HG03521 (cell line): ENCODE measurements around the gene SLC6A12.

Source experiments
- ATAC-seq: cut with Tn5 transposase; IDR thresholded peaks from one replicate; pipeline ENCODE4 v1.9.1; 2021; ENCODE audit warnings: mild to moderate bottlenecking, moderate library complexity; ENCODE audit not compliant: unreplicated experiment

SLC6A12 gene

GRCh38 chr12:214003-214741 lies at the start of gene SLC6A12:
Gene SLC6A12, minus strand, starts transcription at chr12:214157. Its CDS starts 4,171 bp downstream, at chr12:209986.
- no peak for ATAC-seq

DNA sequence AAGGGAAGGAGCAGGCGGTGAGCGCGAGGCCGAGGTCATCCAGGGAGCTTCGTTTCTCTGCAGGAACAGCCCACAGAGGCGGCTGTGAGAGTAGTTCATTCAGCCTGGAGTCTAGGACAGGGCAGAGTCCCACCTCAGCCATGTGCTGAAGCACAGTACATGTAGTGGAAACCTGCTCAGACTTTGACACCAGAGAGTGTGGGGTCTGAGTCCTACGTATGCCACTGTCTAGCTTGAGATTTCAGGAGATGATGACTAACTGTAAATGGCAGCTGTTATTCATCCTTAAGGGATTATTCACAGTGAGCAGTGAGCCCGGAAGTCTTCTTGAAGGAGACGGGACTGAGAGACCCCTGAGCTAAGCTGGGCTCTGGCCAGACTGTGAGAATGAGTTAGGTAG lies 49.6 kb upstream of the SLC6A12 start:
- ATAC-seq, result no peak

DNA sequence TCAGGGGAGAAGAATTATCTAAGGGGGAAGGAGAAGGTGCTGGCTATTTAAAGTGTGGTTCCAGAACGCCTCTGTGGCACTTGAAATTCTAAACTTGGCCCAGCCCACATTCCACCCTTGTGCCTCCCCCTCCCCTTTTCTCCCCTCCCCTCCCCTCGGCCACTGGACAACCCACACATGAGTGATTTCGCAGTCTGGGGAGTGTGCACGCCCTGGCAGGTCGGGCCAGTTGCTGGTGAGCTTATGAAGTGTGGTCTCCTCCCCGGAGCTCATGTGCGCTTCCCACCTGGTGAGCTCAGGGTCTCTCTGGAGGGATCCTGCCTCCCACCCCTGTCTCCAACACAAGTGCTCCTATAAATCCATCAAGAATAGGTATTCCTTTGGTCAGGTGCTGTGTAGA lies 48.9 kb upstream of the SLC6A12 start, which contains the start of gene SLC6A13:
Gene SLC6A13 (minus strand): TSS at position 20 of the 400 bp plus-strand sequence. CDS start 2,784 bp downstream, outside the sequence.
- no peak for ATAC-seq

DNA sequence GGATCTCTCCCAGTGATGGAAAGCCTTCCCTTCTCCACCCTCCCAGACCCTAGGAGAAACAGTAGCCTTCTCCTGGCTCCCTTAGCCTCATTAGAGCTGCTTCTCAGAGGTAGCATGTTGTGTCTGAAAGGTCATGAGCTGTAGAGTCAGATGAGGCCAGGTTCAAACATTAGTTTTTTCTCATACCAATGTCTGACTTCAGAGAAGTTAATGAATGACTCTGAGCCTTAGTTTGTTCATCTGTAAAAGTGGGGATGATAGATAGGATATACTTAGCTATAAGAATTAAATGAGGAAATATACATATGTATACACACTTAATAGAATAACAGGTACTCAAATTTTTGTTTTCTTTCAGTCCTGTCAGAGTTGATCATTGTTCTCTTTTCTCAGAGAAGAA lies 48.2 kb upstream of the SLC6A12 start:
- ATAC-seq, result no peak

DNA sequence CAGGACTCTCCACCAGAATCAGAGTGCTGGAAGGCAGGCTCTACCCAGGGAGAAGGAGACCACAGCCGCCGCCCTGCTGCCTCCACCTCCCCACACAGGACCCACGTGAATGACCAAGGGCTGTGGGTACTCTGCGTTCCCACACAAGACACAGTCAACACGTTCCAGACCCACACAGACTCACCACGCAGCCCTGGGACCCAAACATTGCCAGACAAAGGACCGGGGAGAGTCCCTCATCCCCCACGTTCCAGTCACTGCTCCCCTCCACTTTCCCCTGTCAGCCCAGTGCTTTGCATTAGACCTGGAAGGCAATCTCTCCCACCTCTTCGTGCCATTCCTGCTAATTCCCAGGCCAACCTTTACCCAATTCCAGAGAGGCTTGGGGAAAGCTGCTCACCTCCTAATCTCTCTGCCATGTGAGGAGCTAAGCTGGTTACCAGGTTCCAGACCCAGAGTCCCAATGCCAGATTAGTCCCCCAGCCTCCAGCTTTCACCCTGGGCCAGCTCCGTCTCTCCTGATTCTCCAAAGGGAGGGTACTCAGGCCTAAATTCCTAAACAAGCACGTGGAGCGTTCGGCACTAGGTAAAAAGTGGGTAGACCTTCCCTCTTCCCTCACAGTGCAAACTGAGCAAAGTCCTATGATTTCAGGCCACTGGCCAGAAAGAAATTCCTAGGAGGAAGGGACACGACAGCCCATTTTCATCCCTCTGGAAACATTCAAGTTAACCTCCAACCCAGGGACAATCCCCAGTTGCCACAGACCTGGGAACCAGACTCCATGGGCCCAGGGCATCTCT lies 43.8 kb upstream of the SLC6A12 start:
- ATAC-seq, result no peak

DNA sequence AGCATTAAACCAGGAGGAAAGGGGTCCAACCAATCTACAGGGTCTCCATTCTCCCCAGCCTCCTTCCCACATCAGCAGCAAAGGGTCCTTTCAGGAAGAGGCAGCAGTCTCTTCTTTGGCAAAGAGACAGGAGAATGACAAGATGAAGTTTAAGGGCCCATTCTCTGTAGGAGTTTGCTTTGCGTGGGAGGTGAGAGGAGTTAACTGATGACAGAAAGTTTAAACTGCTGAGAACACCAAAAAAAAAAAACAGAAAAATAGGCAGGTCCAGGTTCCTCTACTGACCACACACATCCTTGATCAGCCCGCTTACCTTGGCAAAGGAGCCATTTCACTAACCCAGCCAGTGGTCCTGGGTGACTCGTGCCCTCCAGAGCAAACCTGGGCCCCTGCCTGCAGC lies 43.0 kb upstream of the SLC6A12 start:
- ATAC-seq, result no peak

DNA sequence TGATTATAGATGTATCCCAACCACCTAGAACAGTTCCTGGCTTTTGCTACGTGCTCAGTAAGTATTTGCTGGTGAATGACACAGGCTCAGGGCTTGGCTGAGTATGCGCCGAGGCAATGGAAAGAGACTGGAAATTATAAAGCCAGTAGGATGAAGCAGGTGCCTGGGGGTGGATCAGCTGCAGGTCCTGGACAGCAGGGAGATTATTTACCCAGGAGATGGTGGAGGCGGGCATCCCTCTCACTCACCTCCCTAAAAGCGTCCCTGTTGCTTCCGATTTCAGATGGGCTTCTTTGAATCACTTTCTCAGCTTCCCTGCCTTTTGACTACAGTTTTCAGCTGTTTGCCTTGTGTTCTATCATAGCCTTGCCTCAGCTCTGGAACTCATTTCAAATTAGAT lies 42.3 kb upstream of the SLC6A12 start:
- no peak for ATAC-seq

GRCh38 chr12:254912-255311 lies 41.0 kb upstream of the SLC6A12 start:
- ATAC-seq, result no peak

DNA sequence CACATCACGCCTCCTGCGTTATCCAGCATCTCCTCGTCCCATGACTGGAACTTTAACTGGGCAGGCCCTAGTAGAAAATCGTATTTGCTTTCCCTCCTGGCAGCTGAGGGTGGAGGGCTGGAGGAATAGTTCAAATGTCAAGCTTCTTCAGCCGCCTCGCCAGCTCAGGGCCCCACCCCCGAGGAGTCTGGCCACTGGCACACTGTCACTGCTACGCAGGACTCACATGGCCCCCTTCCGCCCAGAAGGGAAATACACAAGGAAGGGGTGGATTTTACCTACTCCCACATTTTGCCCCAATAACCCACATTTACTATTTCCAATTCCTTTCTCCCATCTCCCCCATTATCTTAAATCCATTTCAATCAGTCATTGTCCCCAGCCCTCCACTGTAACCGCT lies 40.1 kb upstream of the SLC6A12 start:
- no peak for ATAC-seq

GRCh38 chr12:253116-253831 lies 39.3 kb upstream of the SLC6A12 start:
- ATAC-seq, result no peak

GRCh38 chr12:252636-253035 lies 38.7 kb upstream of the SLC6A12 start:
- ATAC-seq, result no peak

- no peak for ATAC-seq
Measured at GRCh38 chr12:247271-247670, 33.3 kb upstream of the SLC6A12 start.

GRCh38 chr12:243381-243780 lies 29.4 kb upstream of the SLC6A12 start:
- no peak for ATAC-seq

- ATAC-seq, result no peak
Measured at GRCh38 chr12:242496-242895, 28.5 kb upstream of the SLC6A12 start.

DNA sequence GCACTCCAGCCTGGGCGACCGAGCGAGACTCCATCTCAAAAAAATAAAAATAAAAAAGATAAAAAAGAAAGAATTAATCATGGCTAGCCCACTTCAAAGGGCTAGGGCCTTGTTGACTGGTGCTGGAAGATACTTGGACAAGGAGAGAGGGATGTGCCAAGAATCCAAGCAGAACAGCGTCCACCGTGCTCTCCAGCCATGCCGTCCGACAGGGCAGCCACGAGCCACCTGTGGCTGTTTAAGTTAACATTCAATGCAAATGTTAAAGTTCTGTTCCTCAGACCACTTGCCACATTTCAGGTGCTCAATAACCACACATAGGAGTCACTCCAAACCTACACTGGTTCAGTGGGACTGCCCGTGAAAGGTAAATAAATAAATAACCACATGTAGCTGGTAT lies 27.3 kb upstream of the SLC6A12 start:
- ATAC-seq, result no peak

DNA sequence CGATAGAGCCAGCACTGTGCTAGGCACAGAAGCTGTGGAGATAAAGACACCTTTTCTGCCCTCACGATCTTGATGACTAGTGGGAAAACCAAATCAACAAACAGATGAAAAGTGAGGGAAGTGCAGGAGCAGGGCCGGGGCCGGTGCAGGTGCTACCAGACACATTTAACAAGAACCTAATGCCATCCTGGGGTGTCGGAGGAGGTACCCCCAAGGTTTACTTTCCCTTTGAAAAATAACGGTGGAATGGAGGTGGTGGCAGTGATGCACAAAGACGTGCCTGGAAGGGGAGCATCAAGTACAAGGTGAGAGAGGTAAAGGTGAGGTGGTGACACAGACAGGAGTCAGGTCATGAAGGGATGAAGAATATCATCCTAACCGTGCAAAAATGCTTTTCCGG lies 26.6 kb upstream of the SLC6A12 start:
- no peak for ATAC-seq

DNA sequence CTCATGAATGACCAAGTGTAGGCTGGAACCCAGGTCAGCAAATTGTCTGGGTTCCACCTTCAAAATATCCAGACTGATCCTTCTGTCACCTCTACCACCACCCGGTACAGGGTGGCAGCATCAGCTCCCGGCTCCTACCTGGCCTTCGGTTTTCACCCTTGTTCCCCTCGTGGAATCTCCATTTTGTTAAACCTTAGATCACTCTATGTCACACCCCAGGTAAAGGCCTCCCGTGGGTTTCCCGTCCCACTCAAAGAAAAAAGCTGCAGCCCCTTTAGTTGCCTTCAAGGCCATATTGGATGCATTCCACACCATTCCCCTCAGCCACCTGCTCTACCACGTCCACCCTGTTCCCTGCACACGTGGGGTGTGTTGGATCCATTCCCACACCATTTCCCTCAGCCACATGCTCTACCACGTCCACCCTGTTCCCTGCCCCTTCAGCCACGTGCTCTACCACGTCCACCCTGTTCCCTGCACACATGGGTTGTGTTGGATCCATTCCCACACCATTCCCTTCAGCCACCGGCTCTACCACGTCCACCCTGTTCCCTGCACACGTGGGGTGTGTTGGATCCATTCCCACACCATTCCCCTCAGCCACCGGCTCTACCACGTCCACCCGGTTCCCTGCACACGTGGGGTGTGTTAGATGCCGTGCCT lies 24.9 kb upstream of the SLC6A12 start:
- no peak for ATAC-seq

DNA sequence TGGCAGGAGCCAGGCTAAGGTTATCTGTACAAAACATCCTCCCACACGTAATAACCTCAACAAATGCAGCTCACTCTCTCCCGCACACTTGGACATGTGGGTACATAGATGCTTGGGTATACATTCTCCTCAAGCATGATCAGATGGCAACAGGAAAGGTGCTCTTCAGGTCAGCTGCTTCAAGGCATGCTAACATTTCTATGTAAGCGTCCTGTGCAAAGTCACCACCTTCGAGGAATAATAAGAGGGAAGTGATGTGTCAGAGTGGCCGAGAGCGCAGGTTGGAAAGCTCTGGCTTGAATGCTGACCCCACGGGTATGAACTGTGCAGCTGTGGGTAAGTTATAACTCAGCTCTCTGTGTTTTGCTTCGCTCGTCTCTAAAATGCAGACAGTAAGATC lies 24.2 kb upstream of the SLC6A12 start:
- no peak for ATAC-seq

GRCh38 chr12:237026-237815 lies 23.3 kb upstream of the SLC6A12 start:
- no peak for ATAC-seq

- ATAC-seq, result no peak
Measured at GRCh38 chr12:236445-236844, 22.5 kb upstream of the SLC6A12 start.
